SK-N-SH treated with all-trans-retinoic acid at 6 μM for 48 hours (cell line): ENCODE data around the gene OSBP.

ENCODE experiments used
- ATAC-seq: fragments of 200-7000 bp; cut with Tn5 transposase; 3 replicates; pipeline ENCODE4 v1.9.1; 2020; ENCODE audit warnings: mild to moderate bottlenecking, moderate library complexity
- ARNTL ChIP-seq: fragments of 450-650 bp; formaldehyde crosslinking; IDR thresholded peaks from 2 replicates; pipeline ENCODE4 v1.5.0; 2020; ENCODE audit warnings: low read depth, mild to moderate bottlenecking, moderate library complexity, borderline replicate concordance
- BACH2 ChIP-seq: fragments of 250-450 bp; sonication (Bioruptor Pico); IDR thresholded peaks from 2 replicates; pipeline ENCODE4 v1.9.0; 2021; ENCODE audit warnings: mild to moderate bottlenecking, borderline replicate concordance
- CSDC2 ChIP-seq: fragments of 250-450 bp; sonication (Bioruptor Pico); IDR thresholded peaks from 2 replicates; pipeline ENCODE4 v1.5.0; 2020; ENCODE audit warnings: mild to moderate bottlenecking, moderate library complexity
- ESRRG ChIP-seq: fragments of 250-450 bp; sonication (Bioruptor Pico); IDR thresholded peaks from 2 replicates; pipeline ENCODE4 v1.6.1; 2021; ENCODE audit warnings: mild to moderate bottlenecking
- ISL1 ChIP-seq: fragments of 250-450 bp; sonication (Bioruptor Pico); IDR thresholded peaks from 2 replicates; pipeline ENCODE4 v2.1.2; 2022; ENCODE audit warnings: mild to moderate bottlenecking, moderate library complexity
- OSR1 ChIP-seq: fragments of 250-450 bp; sonication (Bioruptor Pico); IDR thresholded peaks from 2 replicates; pipeline ENCODE4 v1.8.0; 2022; ENCODE audit warnings: moderate library complexity, mild to moderate bottlenecking, inconsistent platforms
- POU6F1 ChIP-seq: fragments of 250-450 bp; sonication (Bioruptor Pico); IDR thresholded peaks from 2 replicates; pipeline ENCODE4 v1.8.0; 2021; ENCODE audit warnings: low read depth, mild to moderate bottlenecking, moderate library complexity, borderline replicate concordance
- PPARA ChIP-seq: fragments of 250-450 bp; sonication (Bioruptor Pico); IDR thresholded peaks from 2 replicates; pipeline ENCODE4 v1.5.0; 2020; ENCODE audit warnings: mild to moderate bottlenecking, borderline replicate concordance
- RARB ChIP-seq: fragments of 250-450 bp; sonication (Bioruptor Pico); IDR thresholded peaks from 2 replicates; pipeline ENCODE4 v1.8.0; 2021; ENCODE audit warnings: mild to moderate bottlenecking, moderate library complexity
- SNAI2 ChIP-seq: fragments of 250-450 bp; sonication (Bioruptor Pico); IDR thresholded peaks from 2 replicates; pipeline ENCODE4 v1.5.0; 2020; ENCODE audit warnings: mild to moderate bottlenecking, moderate library complexity
- TCF4 ChIP-seq: fragments of 250-450 bp; sonication (Bioruptor Pico); IDR thresholded peaks from 2 replicates; pipeline ENCODE4 v1.8.0; 2021; ENCODE audit warnings: mild to moderate bottlenecking, moderate library complexity, borderline replicate concordance
- TOX ChIP-seq: fragments of 250-450 bp; sonication (Bioruptor Pico); IDR thresholded peaks from 2 replicates; pipeline ENCODE4 v1.8.0; 2021; ENCODE audit warnings: mild to moderate bottlenecking, moderate library complexity, borderline replicate concordance
- ZC3H10 ChIP-seq: fragments of 250-450 bp; sonication (Bioruptor Pico); IDR thresholded peaks from 2 replicates; pipeline ENCODE4 v1.5.1; 2021; ENCODE audit warnings: mild to moderate bottlenecking, moderate library complexity
- ZFP3 ChIP-seq: fragments of 250-450 bp; sonication (Bioruptor Pico); IDR thresholded peaks from 2 replicates; pipeline ENCODE4 v1.5.0; 2020; ENCODE audit warnings: mild to moderate bottlenecking, moderate library complexity
- ZFP30 ChIP-seq: fragments of 450-650 bp; formaldehyde crosslinking; IDR thresholded peaks from 2 replicates; pipeline ENCODE4 v1.5.0; 2022; ENCODE audit warnings: mild to moderate bottlenecking, moderate library complexity
- ZNF565 ChIP-seq: fragments of 450-650 bp; formaldehyde crosslinking; conservative IDR thresholded peaks from 2 replicates; pipeline ENCODE4 v1.5.0; 2020; ENCODE audit warnings: low read depth, mild to moderate bottlenecking, moderate library complexity
- ZNF70 ChIP-seq: fragments of 450-650 bp; formaldehyde crosslinking; IDR thresholded peaks from 2 replicates; pipeline ENCODE4 v1.5.0; 2020; ENCODE audit warnings: mild to moderate bottlenecking, moderate library complexity
- ZNF8 ChIP-seq: fragments of 450-650 bp; formaldehyde crosslinking; IDR thresholded peaks from 2 replicates; pipeline ENCODE4 v1.5.0; 2020; ENCODE audit warnings: mild to moderate bottlenecking, moderate library complexity
- TF ChIP-seq, protein P1 (sequence below): fragments of 250-450 bp; sonication (Bioruptor Pico); IDR thresholded peaks from 2 replicates; pipeline ENCODE4 v1.5.0; 2020; ENCODE audit warnings: mild to moderate bottlenecking, moderate library complexity
- TF ChIP-seq, protein P2 (sequence below): fragments of 250-450 bp; sonication (Bioruptor Pico); IDR thresholded peaks from 2 replicates; pipeline ENCODE4 v1.5.1; 2020; ENCODE audit warnings: low read depth, mild to moderate bottlenecking, moderate library complexity
- TF ChIP-seq, protein P3 (sequence below): fragments of 250-450 bp; sonication (Bioruptor Pico); IDR thresholded peaks from 2 replicates; pipeline ENCODE4 v1.8.0; 2020; ENCODE audit warnings: mild to moderate bottlenecking, moderate library complexity, borderline replicate concordance

OSBP gene

DNA sequence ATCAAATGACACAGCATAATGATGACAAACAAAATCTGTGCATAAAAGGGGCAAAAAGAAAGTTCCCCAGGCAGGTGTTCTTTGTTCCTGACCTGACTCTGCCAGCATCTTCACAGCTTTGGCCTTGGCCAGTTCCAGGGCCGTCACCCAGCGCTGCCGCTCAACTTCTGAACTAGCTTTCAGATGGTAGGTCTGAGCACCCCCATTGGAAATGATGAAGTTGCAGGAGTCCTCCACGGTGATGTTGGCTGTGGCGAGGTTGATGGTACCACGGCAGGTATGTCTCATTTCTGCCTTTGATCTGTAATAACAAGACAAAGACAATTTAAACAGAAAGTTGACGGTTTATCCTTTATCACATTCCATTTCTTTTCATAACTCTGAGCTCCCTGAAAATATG lies 5.3 kb downstream of the OSBP start:
- ATAC-seq: no peak
- TF ChIP-seq ZFP30 (CRISPR knock-in tag): no peak

- no peak for ATAC-seq
- no peak for TF ChIP-seq BACH2 (CRISPR knock-in tag)
- TF ChIP-seq, protein P1, sequence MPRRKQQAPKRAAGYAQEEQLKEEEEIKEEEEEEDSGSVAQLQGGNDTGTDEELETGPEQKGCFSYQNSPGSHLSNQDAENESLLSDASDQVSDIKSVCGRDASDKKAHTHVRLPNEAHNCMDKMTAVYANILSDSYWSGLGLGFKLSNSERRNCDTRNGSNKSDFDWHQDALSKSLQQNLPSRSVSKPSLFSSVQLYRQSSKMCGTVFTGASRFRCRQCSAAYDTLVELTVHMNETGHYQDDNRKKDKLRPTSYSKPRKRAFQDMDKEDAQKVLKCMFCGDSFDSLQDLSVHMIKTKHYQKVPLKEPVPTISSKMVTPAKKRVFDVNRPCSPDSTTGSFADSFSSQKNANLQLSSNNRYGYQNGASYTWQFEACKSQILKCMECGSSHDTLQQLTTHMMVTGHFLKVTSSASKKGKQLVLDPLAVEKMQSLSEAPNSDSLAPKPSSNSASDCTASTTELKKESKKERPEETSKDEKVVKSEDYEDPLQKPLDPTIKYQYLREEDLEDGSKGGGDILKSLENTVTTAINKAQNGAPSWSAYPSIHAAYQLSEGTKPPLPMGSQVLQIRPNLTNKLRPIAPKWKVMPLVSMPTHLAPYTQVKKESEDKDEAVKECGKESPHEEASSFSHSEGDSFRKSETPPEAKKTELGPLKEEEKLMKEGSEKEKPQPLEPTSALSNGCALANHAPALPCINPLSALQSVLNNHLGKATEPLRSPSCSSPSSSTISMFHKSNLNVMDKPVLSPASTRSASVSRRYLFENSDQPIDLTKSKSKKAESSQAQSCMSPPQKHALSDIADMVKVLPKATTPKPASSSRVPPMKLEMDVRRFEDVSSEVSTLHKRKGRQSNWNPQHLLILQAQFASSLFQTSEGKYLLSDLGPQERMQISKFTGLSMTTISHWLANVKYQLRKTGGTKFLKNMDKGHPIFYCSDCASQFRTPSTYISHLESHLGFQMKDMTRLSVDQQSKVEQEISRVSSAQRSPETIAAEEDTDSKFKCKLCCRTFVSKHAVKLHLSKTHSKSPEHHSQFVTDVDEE: no peak
- no peak for TF ChIP-seq ISL1
- TF ChIP-seq OSR1: no peak
- TF ChIP-seq ZNF8: no peak
- no peak for TF ChIP-seq ZFP30 (CRISPR knock-in tag)
- no peak for TF ChIP-seq TCF4
- no peak for TF ChIP-seq ARNTL (CRISPR knock-in tag)
- TF ChIP-seq ZC3H10: no peak
- no peak for TF ChIP-seq ZFP3
- TF ChIP-seq ESRRG (CRISPR knock-in tag): no peak
- no peak for TF ChIP-seq TOX (CRISPR knock-in tag)
- no peak for TF ChIP-seq SNAI2 (CRISPR knock-in tag)
- no peak for TF ChIP-seq ZNF70
Observed at GRCh38 chr11:59607703-59608454, 7.7 kb downstream of the OSBP start.

GRCh38 chr11:59602432-59602831 lies 13.1 kb downstream of the OSBP start:
- ATAC-seq: no peak
- no peak for TF ChIP-seq RARB (CRISPR knock-in tag)
- TF ChIP-seq POU6F1: no peak
- TF ChIP-seq ESRRG (CRISPR knock-in tag): no peak
- no peak for TF ChIP-seq ZNF70
- TF ChIP-seq, protein P2, sequence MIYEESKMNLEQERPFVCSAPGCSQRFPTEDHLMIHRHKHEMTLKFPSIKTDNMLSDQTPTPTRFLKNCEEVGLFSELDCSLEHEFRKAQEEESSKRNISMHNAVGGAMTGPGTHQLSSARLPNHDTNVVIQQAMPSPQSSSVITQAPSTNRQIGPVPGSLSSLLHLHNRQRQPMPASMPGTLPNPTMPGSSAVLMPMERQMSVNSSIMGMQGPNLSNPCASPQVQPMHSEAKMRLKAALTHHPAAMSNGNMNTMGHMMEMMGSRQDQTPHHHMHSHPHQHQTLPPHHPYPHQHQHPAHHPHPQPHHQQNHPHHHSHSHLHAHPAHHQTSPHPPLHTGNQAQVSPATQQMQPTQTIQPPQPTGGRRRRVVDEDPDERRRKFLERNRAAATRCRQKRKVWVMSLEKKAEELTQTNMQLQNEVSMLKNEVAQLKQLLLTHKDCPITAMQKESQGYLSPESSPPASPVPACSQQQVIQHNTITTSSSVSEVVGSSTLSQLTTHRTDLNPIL (CRISPR knock-in tag): no peak
- no peak for TF ChIP-seq BACH2 (CRISPR knock-in tag)
- TF ChIP-seq, protein P3, sequence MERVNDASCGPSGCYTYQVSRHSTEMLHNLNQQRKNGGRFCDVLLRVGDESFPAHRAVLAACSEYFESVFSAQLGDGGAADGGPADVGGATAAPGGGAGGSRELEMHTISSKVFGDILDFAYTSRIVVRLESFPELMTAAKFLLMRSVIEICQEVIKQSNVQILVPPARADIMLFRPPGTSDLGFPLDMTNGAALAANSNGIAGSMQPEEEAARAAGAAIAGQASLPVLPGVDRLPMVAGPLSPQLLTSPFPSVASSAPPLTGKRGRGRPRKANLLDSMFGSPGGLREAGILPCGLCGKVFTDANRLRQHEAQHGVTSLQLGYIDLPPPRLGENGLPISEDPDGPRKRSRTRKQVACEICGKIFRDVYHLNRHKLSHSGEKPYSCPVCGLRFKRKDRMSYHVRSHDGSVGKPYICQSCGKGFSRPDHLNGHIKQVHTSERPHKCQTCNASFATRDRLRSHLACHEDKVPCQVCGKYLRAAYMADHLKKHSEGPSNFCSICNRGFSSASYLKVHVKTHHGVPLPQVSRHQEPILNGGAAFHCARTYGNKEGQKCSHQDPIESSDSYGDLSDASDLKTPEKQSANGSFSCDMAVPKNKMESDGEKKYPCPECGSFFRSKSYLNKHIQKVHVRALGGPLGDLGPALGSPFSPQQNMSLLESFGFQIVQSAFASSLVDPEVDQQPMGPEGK (CRISPR knock-in tag): no peak
- no peak for TF ChIP-seq ZFP3
- TF ChIP-seq PPARA: no peak
- no peak for TF ChIP-seq ZNF565 (CRISPR knock-in tag)
- no peak for TF ChIP-seq OSR1
- TF ChIP-seq ZC3H10: no peak
- TF ChIP-seq ZNF8: no peak
- TF ChIP-seq SNAI2 (CRISPR knock-in tag): no peak

DNA sequence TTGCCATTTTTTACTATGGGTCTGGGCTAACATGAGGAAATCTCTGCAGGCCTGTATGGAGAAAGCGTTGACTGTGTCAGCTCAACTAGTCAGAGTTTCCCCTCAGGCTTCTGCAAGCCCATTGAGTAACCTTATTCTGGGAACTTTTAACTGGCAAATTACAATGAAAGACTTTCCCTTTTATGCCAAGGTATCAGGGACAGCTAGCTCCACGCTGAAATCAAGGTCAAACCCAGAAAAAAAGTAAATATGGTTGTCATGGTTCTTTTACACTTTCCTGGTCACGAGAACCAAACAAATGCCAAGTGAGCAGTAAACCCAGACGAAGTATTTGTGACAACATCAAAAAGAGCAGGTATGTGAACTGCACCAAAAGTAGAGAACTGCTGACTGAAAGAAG lies 13.8 kb downstream of the OSBP start:
- no peak for TF ChIP-seq ZFP3
- TF ChIP-seq TOX (CRISPR knock-in tag): no peak
- TF ChIP-seq ISL1: no peak
- TF ChIP-seq CSDC2 (CRISPR knock-in tag): no peak
- no peak for TF ChIP-seq ESRRG (CRISPR knock-in tag)
- TF ChIP-seq ZNF565 (CRISPR knock-in tag): no peak
- TF ChIP-seq POU6F1: no peak
- TF ChIP-seq ZC3H10: no peak
- TF ChIP-seq RARB (CRISPR knock-in tag): no peak
- no peak for TF ChIP-seq ZNF8
- TF ChIP-seq, protein P3 (CRISPR knock-in tag): no peak
- no peak for TF ChIP-seq PPARA
- no peak for TF ChIP-seq SNAI2 (CRISPR knock-in tag)
- no peak for TF ChIP-seq TCF4
- TF ChIP-seq ZNF70: no peak
- TF ChIP-seq, protein P2 (CRISPR knock-in tag): no peak
- no peak for TF ChIP-seq ZFP30 (CRISPR knock-in tag)
- no peak for ATAC-seq
